ENCODE measurements around the gene NOP9. TPM values are rescaled to one million over a fixed set of nuclear protein-coding genes. Genes with fewer than 3 reads are reported as not detected.

NOP9 gene
- total RNA-seq, 1 donor from 2014 or later: 23.2 TPM

DNA sequence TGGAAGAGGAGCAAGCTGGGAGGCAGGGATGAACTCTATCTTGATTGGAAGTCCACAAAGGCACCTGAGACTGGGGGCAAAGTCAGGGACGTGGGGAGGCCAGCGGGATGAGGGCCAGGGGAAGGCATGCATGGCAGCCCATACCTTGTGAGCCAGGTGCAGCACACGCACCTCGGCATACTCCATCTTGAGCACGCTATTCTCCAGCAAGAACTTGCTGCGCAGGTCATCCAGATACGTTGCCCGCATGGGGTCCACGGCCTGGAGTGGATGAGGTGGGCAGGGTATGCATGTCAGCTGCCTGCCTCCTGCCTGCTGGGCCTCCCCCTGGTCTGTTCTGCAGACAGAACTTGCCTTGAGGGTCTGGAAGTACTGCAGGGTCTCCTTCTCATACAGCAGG lies 32.1 kb upstream of the NOP9 start:
- DNase-seq (ENCODE audit: low read depth) (no peak), FAIRE-seq (no peak)
- Histone ChIP-seq H3K36me3 (ENCODE audit: control insufficient read depth, insufficient read depth, low read length) (peaks cover 32% of the 10 kb centered on the region), H3K4me3 (ENCODE audit: low read depth, low read length) (no peak overlapping the region), H3K27me3 (ENCODE audit: control insufficient read depth, insufficient read depth, low read length) (no peaks in the 10 kb centered on the region)
- TF ChIP-seq, protein P1, sequence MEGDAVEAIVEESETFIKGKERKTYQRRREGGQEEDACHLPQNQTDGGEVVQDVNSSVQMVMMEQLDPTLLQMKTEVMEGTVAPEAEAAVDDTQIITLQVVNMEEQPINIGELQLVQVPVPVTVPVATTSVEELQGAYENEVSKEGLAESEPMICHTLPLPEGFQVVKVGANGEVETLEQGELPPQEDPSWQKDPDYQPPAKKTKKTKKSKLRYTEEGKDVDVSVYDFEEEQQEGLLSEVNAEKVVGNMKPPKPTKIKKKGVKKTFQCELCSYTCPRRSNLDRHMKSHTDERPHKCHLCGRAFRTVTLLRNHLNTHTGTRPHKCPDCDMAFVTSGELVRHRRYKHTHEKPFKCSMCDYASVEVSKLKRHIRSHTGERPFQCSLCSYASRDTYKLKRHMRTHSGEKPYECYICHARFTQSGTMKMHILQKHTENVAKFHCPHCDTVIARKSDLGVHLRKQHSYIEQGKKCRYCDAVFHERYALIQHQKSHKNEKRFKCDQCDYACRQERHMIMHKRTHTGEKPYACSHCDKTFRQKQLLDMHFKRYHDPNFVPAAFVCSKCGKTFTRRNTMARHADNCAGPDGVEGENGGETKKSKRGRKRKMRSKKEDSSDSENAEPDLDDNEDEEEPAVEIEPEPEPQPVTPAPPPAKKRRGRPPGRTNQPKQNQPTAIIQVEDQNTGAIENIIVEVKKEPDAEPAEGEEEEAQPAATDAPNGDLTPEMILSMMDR (IDR thresholded peaks at IDR 0.05; ENCODE audit: insufficient read depth, low read length, severe bottlenecking): no peak

GRCh38 chr14:24268225-24268624 lies 31.4 kb upstream of the NOP9 start:
- H3K27me3 ChIP-seq (ENCODE audit: control insufficient read depth, insufficient read depth, low read length): no peaks in the 10 kb centered on the region
- TF ChIP-seq, protein P1 (IDR thresholded peaks at IDR 0.05; ENCODE audit: insufficient read depth, low read length, severe bottlenecking): no peak
- H3K4me3 ChIP-seq (ENCODE audit: low read depth, low read length): no peak overlapping the region
- H3K36me3 ChIP-seq (ENCODE audit: control insufficient read depth, insufficient read depth, low read length): peaks cover 30% of the 10 kb centered on the region
- DNase-seq (ENCODE audit: low read depth) (no peak), FAIRE-seq (no peak)

DNA sequence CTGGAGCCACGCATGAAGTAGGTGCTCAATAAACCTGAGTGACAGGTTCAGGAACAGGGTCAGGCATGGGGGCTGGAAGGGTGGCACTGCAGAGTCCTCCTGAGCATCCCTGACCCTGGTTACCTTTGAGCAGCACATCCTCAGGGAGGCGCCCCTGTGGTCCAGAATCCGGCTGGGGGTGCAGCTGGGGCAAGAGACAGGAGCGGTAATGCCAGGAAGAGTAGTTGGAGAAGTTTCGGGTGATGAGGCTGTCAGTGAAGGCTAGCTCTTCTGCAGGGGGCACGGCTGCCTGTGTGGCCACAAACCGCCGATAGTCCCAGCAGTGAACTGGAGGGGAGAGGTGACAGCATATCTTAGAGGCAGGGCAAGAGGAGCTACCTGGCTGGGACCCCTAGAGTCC lies 30.3 kb upstream of the NOP9 start:
- TF ChIP-seq, protein P1 (IDR thresholded peaks at IDR 0.05; ENCODE audit: insufficient read depth, low read length, severe bottlenecking): no peak
- H3K4me3 ChIP-seq (ENCODE audit: low read depth, low read length): no peak overlapping the region
- H3K36me3 ChIP-seq (ENCODE audit: control insufficient read depth, insufficient read depth, low read length): peaks cover 30% of the 10 kb centered on the region
- DNase-seq (ENCODE audit: low read depth): no peak
- no peaks in the 10 kb centered on the region for H3K27me3 ChIP-seq (ENCODE audit: control insufficient read depth, insufficient read depth, low read length)
- FAIRE-seq: no peak

- no peak for FAIRE-seq
- TF ChIP-seq, protein P1 (IDR thresholded peaks at IDR 0.05; ENCODE audit: insufficient read depth, low read length, severe bottlenecking): no peak
- no peak for DNase-seq (ENCODE audit: low read depth)
- Histone ChIP-seq H3K4me3 (ENCODE audit: low read depth, low read length) (no peak overlapping the region), H3K36me3 (ENCODE audit: control insufficient read depth, insufficient read depth, low read length) (peaks cover 30% of the 10 kb centered on the region), H3K27me3 (ENCODE audit: control insufficient read depth, insufficient read depth, low read length) (no peaks in the 10 kb centered on the region)
Observed at GRCh38 chr14:24269910-24270536, 29.6 kb upstream of the NOP9 start.

- DNase-seq (ENCODE audit: low read depth) (no peak), FAIRE-seq (no peak)
- TF ChIP-seq, protein P1 (IDR thresholded peaks at IDR 0.05; ENCODE audit: insufficient read depth, low read length, severe bottlenecking): no peak
- H3K27me3 ChIP-seq (ENCODE audit: control insufficient read depth, insufficient read depth, low read length): no peaks in the 10 kb centered on the region
- peaks cover 30% of the 10 kb centered on the region for H3K36me3 ChIP-seq (ENCODE audit: control insufficient read depth, insufficient read depth, low read length)
- peak overlapping the region; percentile 82 for H3K4me3 ChIP-seq (ENCODE audit: low read depth, low read length)
Observed at GRCh38 chr14:24270537-24271133, 29.0 kb upstream of the NOP9 start.
